HepG2 (cell line): Measurements from ENCODE around the gene PDE9A. TPM values are rescaled to one million over a fixed set of nuclear protein-coding genes. Genes with fewer than 3 reads are reported as not detected.

Experiments
- AHDC1 ChIP-seq: sonication (generic); formaldehyde crosslinking; IDR thresholded peaks from 2 replicates; pipeline ENCODE4 v1.5.1; 2020; ENCODE audit warnings: mild to moderate bottlenecking, missing genetic modification reagents, borderline replicate concordance
- CEBPB ChIP-seq: IDR thresholded peaks from 2 replicates; pipeline ENCODE4 v1.6.1; 2011; ENCODE audit warnings: low read depth, low read length, improper control_type of control experiment, borderline replicate concordance
- IKZF5 ChIP-seq: IDR thresholded peaks from 2 replicates; pipeline ENCODE4 v1.6.1; 2018; ENCODE audit warnings: missing genetic modification reagents, mild to moderate bottlenecking, missing compliant biosample characterization
- MLXIP ChIP-seq: sonication (generic); formaldehyde crosslinking; IDR thresholded peaks from 2 replicates; pipeline ENCODE4 v1.9.0; 2021; ENCODE audit warnings: missing genetic modification reagents, borderline replicate concordance
- SMC3 ChIP-seq: IDR thresholded peaks from 2 replicates; pipeline ENCODE4 v1.6.1; 2011; ENCODE audit warnings: low read length, improper control_type of control experiment
- THAP7 ChIP-seq: sonication (generic); formaldehyde crosslinking; IDR thresholded peaks from 2 replicates; pipeline ENCODE4 v1.8.1; 2023; ENCODE audit warnings: mild to moderate bottlenecking, missing genetic modification reagents
- ZBTB40 ChIP-seq, 2 experiments: fragments of 450-650 bp in 1 of 2; sonication (generic) in 1 of 2; formaldehyde crosslinking in 1 of 2; IDR thresholded peaks; 2 replicates each; pipeline versions ENCODE4 v1.6.1 to v1.8.0; 2016 to 2022; ENCODE audit warnings: antibody characterized with exemption in 1 of 2, mild to moderate bottlenecking in 1 of 2, missing genetic modification reagents in 1 of 2
- ZNF263 ChIP-seq: sonication (generic); formaldehyde crosslinking; IDR thresholded peaks from 2 replicates; pipeline ENCODE4 v1.4.0; 2020; ENCODE audit warnings: missing genetic modification reagents
- ZNF451 ChIP-seq: sonication (generic); formaldehyde crosslinking; IDR thresholded peaks from 2 replicates; pipeline ENCODE4 v1.5.0; 2020; ENCODE audit warnings: mild to moderate bottlenecking, missing genetic modification reagents
- polyA plus RNA-seq, 8 experiments: library from polyadenylated mRNA; depleted of rRNA in 3 of 8; stranded (reverse) in 7 of 8; unstranded in 1 of 8; fragments of >200 nt; fragmentation: Illumina TruSeq in 4 of 8; extraction: Trizol in 4 of 8; gene quantifications; 2 replicates each; pipeline versions ENCODE4 v1.2.1 to v1.2.3, GENCODE V29; 2011 to 2016; ENCODE audit warnings: low read depth in 4 of 8, missing spikeins in 1 of 8, mixed read lengths in 1 of 8; ENCODE audit not compliant: insufficient read depth in 1 of 8
- total RNA-seq, 5 experiments: library from RNA; depleted of rRNA; stranded (reverse); fragments of >200 nt; fragmentation: Illumina TruSeq; extraction: Trizol; gene quantifications; 2 replicates each; pipeline ENCODE4 v1.2.3, GENCODE V29; 2016; ENCODE audit warnings: low read depth in 1 of 5

The PDE9A gene
- total and polyA plus RNA-seq, 2 of the 13 experiments (the other 11 are each of a cell fraction or from before 2014, with no cell fraction given), result 4.6 to 19.7 TPM

- TF ChIP-seq THAP7 (CRISPR knock-in tag), result no peak
- TF ChIP-seq IKZF5 (CRISPR knock-in tag), result peak; percentile 44; the same call in 1 of the 2 replicates
- TF ChIP-seq CEBPB, result no peak
- no peak for TF ChIP-seq AHDC1
- TF ChIP-seq MLXIP (CRISPR knock-in tag), result no peak
- no peak for TF ChIP-seq ZNF263 (CRISPR knock-in tag)
- no peak for TF ChIP-seq ZBTB40 (IDR thresholded peaks at IDR 0.05)
- no peak for TF ChIP-seq ZBTB40 (CRISPR knock-in tag; IDR thresholded peaks at IDR 0.05)
- TF ChIP-seq SMC3, result peak; percentile 72
- no peak for TF ChIP-seq ZNF451 (CRISPR knock-in tag)
These were observed 164.9 kb downstream of the PDE9A start (continued) for GRCh38 chr21:42818328-42818749.
